HT-29 (cell line): ENCODE measurements around the gene TMEM8B. TPM values are rescaled to one million over a fixed set of nuclear protein-coding genes. Genes with fewer than 3 reads are reported as not detected.

Experiments used
- DNase-seq: peaks from one replicate; pipeline ENCODE4 v3.0.0-alpha.2; 2015; ENCODE audit warnings: low spot score
- total RNA-seq: library from RNA; depleted of rRNA; stranded (reverse); fragments of >200 nt; shearing (Covaris generic); gene quantifications from 2 replicates; pipeline ENCODE4 v1.2.3, GENCODE V29; 2014

The TMEM8B gene
- total RNA-seq, 1 experiment from 2014 or later = 4.5 TPM

- no peak for DNase-seq
These were observed 12.0 kb downstream of the TMEM8B start for GRCh38 chr9:35840881-35841644.

GRCh38 chr9:35841645-35841900 is 12.5 kb downstream of the TMEM8B start:
- DNase-seq = no peak

- DNase-seq = no peak
These were observed 13.2 kb downstream of the TMEM8B start for GRCh38 chr9:35842020-35842745.

GRCh38 chr9:35842795-35843194 is 13.8 kb downstream of the TMEM8B start:
- DNase-seq = peak; percentile 8

- peak; percentile 83 for DNase-seq
These were observed 15.7 kb downstream of the TMEM8B start for GRCh38 chr9:35844628-35845270.

GRCh38 chr9:35845824-35846771 is 17.1 kb downstream of the TMEM8B start:
- peak; percentile 15 for DNase-seq

GRCh38 chr9:35847792-35848572 is 19.0 kb downstream of the TMEM8B start:
- no peak for DNase-seq

- DNase-seq = no peak
These were observed 23.3 kb downstream of the TMEM8B start for GRCh38 chr9:35852267-35852815.

- no peak for DNase-seq
These were observed 24.1 kb downstream of the TMEM8B start for GRCh38 chr9:35852876-35853865.

GRCh38 chr9:35854091-35854762 is 25.2 kb downstream of the TMEM8B start:
- DNase-seq = no peak

- DNase-seq = no peak
These were observed 27.2 kb downstream of the TMEM8B start for GRCh38 chr9:35856206-35856605.

- no peak for DNase-seq
These were observed 27.9 kb downstream of the TMEM8B start for GRCh38 chr9:35856882-35857281.

GRCh38 chr9:35858458-35858857 is 29.4 kb downstream of the TMEM8B start:
- no peak for DNase-seq

GRCh38 chr9:35859310-35859989 is 30.4 kb downstream of the TMEM8B start:
- peak; percentile 41 for DNase-seq

- no peak for DNase-seq
These were observed 30.9 kb downstream of the TMEM8B start for GRCh38 chr9:35859990-35860339.

- DNase-seq = no peak
These were observed 32.3 kb downstream of the TMEM8B start for GRCh38 chr9:35861161-35861897.

- DNase-seq = no peak
These were observed 33.3 kb downstream of the TMEM8B start for GRCh38 chr9:35862328-35862727.

- DNase-seq = no peak
These were observed 34.6 kb downstream of the TMEM8B start for GRCh38 chr9:35863583-35863982.
